ENCODE measurements around the gene IFI44L. TPM values are rescaled to one million over a fixed set of nuclear protein-coding genes. Genes with fewer than 3 reads are reported as not detected.

The IFI44L gene
- total and polyA plus RNA-seq, 4 experiments from 2014 or later: 4.5 to 13.6 (median 8.8) TPM

GRCh38 chr1:78619032-78619431 lies 1.2 kb upstream of the IFI44L start:
- H3K9me3 ChIP-seq (ENCODE audit: control insufficient read depth in 1 of 2, low read length in 2 of 2): no peaks in the 10 kb centered on the region
- Mint-ChIP-seq H3K27ac (peak overlapping the region; percentile 91 to 97 (median 93)), H3K36me3 (peaks cover 0 to 7% of the 10 kb centered on the region in 2 donors), H3K27me3 (no peaks in the 10 kb centered on the region), H3K4me3 (peak overlapping the region; percentile 24 to 93 (median 79)), H3K4me1 (peaks cover 44 to 58% (median 50%) of the 10 kb centered on the region in 4 donors), H3K9me3 (no peaks in the 10 kb centered on the region)
- no peak overlapping the region for H3K4me3 ChIP-seq (ENCODE audit: low read length in 2 of 2)
- no peak for DNase-seq
- H3K27me3 ChIP-seq (ENCODE audit: insufficient read depth, low read length): no peaks in the 10 kb centered on the region
- H3K36me3 ChIP-seq (ENCODE audit: insufficient read depth, low read length): no peaks in the 10 kb centered on the region
- POLR2A ChIA-PET (ENCODE audit: partially characterized antibody): interaction anchor here (1.8 to 2.8 kb wide), 2 partner anchors 28 to 54 kb away, joined by 4 to 22 read pairs; no protein-coding TSS in a partner anchor
- no peak overlapping the region for H3K27ac ChIP-seq (ENCODE audit: low read depth, low read length)
- CTCF ChIA-PET (ENCODE audit: partially characterized antibody): interaction anchor here (0.9 to 5.7 kb wide), 7 partner anchors 10 to 474 kb away, joined by 3 to 107 read pairs (median 11); partner anchors contain the start of gene IFI44
- intact Hi-C loops (cut with micrococcal nuclease): loop anchor here (5.0 to 10.0 kb wide), 2 partner anchors 216 to 472 kb away; no protein-coding TSS in a partner anchor
- H3K4me1 ChIP-seq (ENCODE audit: insufficient read depth, low read length): peaks cover 54% of the 10 kb centered on the region

GRCh38 chr1:78619446-78619802 lies 824 bp upstream of the IFI44L start:
- Mint-ChIP-seq H3K27me3 (no peaks in the 10 kb centered on the region), H3K4me1 (peaks cover 47 to 62% (median 53%) of the 10 kb centered on the region in 4 donors), H3K36me3 (peaks cover 3 to 10% of the 10 kb centered on the region in 2 donors), H3K27ac (peak overlapping the region; percentile 91 to 97 (median 93)), H3K9me3 (no peaks in the 10 kb centered on the region), H3K4me3 (peak overlapping the region; percentile 78 to 93 (median 90))
- ChIA-PET POLR2A (ENCODE audit: partially characterized antibody) (interaction anchor here (0.8 to 2.8 kb wide), 7 partner anchors 20 to 615 kb away, joined by 3 to 22 read pairs (median 7); partner anchors contain the start of genes DNAJB4 and IFI44), CTCF (ENCODE audit: partially characterized antibody) (interaction anchor here (0.8 to 5.7 kb wide), 9 partner anchors 9 to 474 kb away, joined by 3 to 107 read pairs (median 7); partner anchors contain the start of gene IFI44)
- peak in 2 of 5 donors; percentile 18 to 24 for DNase-seq
- Histone ChIP-seq H3K4me1 (ENCODE audit: insufficient read depth, low read length) (peaks cover 58% of the 10 kb centered on the region), H3K27ac (ENCODE audit: low read depth, low read length) (peak overlapping the region; percentile 66), H3K4me3 (ENCODE audit: low read length in 2 of 2) (no peak overlapping the region), H3K27me3 (ENCODE audit: insufficient read depth, low read length) (no peaks in the 10 kb centered on the region), H3K36me3 (ENCODE audit: insufficient read depth, low read length) (no peaks in the 10 kb centered on the region), H3K9me3 (ENCODE audit: control insufficient read depth in 1 of 2, low read length in 2 of 2) (no peaks in the 10 kb centered on the region)
- intact Hi-C loops (cut with micrococcal nuclease): loop anchor here (5.0 to 10.0 kb wide), 2 partner anchors 215 to 472 kb away; no protein-coding TSS in a partner anchor

GRCh38 chr1:78620666-78621065 lies 418 bp downstream of the IFI44L start:
- intact Hi-C loops (cut with micrococcal nuclease): loop anchor here (10.0 kb wide), 2 partner anchors 646 to 936 kb away; partner anchors contain the start of genes FUBP1 and ZZZ3
- Mint-ChIP-seq H3K4me3 (peak overlapping the region; percentile 78 to 93 (median 90)), H3K36me3 (peaks cover 3 to 16% of the 10 kb centered on the region in 2 donors), H3K4me1 (peaks cover 55 to 74% (median 63%) of the 10 kb centered on the region in 4 donors), H3K9me3 (no peaks in the 10 kb centered on the region), H3K27me3 (no peaks in the 10 kb centered on the region), H3K27ac (peak overlapping the region; percentile 91 to 97 (median 93))
- H3K4me3 ChIP-seq (ENCODE audit: low read length in 2 of 2): peak overlapping the region; percentile 44 to 56
- no peaks in the 10 kb centered on the region for H3K9me3 ChIP-seq (ENCODE audit: control insufficient read depth in 1 of 2, low read length in 2 of 2)
- ChIA-PET CTCF (ENCODE audit: partially characterized antibody) (interaction anchor here (0.9 to 5.7 kb wide), 8 partner anchors 9 to 490 kb away, joined by 3 to 107 read pairs (median 9); partner anchors contain the start of gene IFI44), POLR2A (ENCODE audit: partially characterized antibody) (interaction anchor here (1.0 to 2.8 kb wide), 10 partner anchors 19 to 643 kb away, joined by 3 to 22 read pairs (median 4); partner anchors contain the start of genes DNAJB4, FUBP1 and IFI44)
- H3K27me3 ChIP-seq (ENCODE audit: insufficient read depth, low read length): no peaks in the 10 kb centered on the region
- H3K36me3 ChIP-seq (ENCODE audit: insufficient read depth, low read length): no peaks in the 10 kb centered on the region
- H3K4me1 ChIP-seq (ENCODE audit: insufficient read depth, low read length): peaks cover 64% of the 10 kb centered on the region
- H3K27ac ChIP-seq (ENCODE audit: low read depth, low read length): peak overlapping the region; percentile 66
- DNase-seq: peak in 2 of 5 donors; percentile 10 to 14

GRCh38 chr1:78622548-78622947 lies 2.3 kb downstream of the IFI44L start:
- Histone ChIP-seq H3K27ac (ENCODE audit: low read depth, low read length) (peak overlapping the region; percentile 13), H3K36me3 (ENCODE audit: insufficient read depth, low read length) (no peaks in the 10 kb centered on the region), H3K9me3 (ENCODE audit: control insufficient read depth in 1 of 2, low read length in 2 of 2) (no peaks in the 10 kb centered on the region), H3K27me3 (ENCODE audit: insufficient read depth, low read length) (no peaks in the 10 kb centered on the region), H3K4me3 (ENCODE audit: low read length in 2 of 2) (no peak overlapping the region), H3K4me1 (ENCODE audit: insufficient read depth, low read length) (peaks cover 64% of the 10 kb centered on the region)
- no peak for DNase-seq
- H3K9me3 Mint-ChIP-seq: no peaks in the 10 kb centered on the region
- H3K4me3 Mint-ChIP-seq: peak overlapping the region; percentile 70 to 87 (median 80)
- peak overlapping the region; percentile 54 to 91 (median 73) for H3K27ac Mint-ChIP-seq
- no peaks in the 10 kb centered on the region for H3K27me3 Mint-ChIP-seq
- ChIA-PET POLR2A (ENCODE audit: partially characterized antibody) (interaction anchor here (1.2 to 2.4 kb wide), 5 partner anchors 23 to 644 kb away, joined by 4 to 18 read pairs (median 6); partner anchors contain the start of genes FUBP1 and IFI44), CTCF (ENCODE audit: partially characterized antibody) (interaction anchor here (0.8 to 5.7 kb wide), 7 partner anchors 14 to 477 kb away, joined by 3 to 107 read pairs (median 3); partner anchors contain the start of gene IFI44)
- intact Hi-C loops (cut with micrococcal nuclease): loop anchor here (10.0 kb wide), 2 partner anchors 648 to 938 kb away; partner anchors contain the start of genes FUBP1 and ZZZ3
- peaks cover 58 to 83% (median 69%) of the 10 kb centered on the region in 4 donors for H3K4me1 Mint-ChIP-seq
- peaks cover 3 to 22% of the 10 kb centered on the region in 2 donors for H3K36me3 Mint-ChIP-seq

GRCh38 chr1:78624035-78624434 lies 3.8 kb downstream of the IFI44L start:
- H3K4me3 ChIP-seq (ENCODE audit: low read length in 2 of 2): no peak overlapping the region
- Mint-ChIP-seq H3K4me1 (peaks cover 49 to 70% (median 60%) of the 10 kb centered on the region in 4 donors), H3K27me3 (no peaks in the 10 kb centered on the region), H3K9me3 (no peaks in the 10 kb centered on the region), H3K4me3 (peak overlapping the region; percentile 57 to 85 (median 74)), H3K27ac (peak overlapping the region; percentile 30 to 83 (median 61)), H3K36me3 (peaks cover 6 to 27% of the 10 kb centered on the region in 2 donors)
- H3K27ac ChIP-seq (ENCODE audit: low read depth, low read length): no peak overlapping the region
- CTCF ChIA-PET (ENCODE audit: partially characterized antibody): interaction anchor here (5.7 kb wide), 1 partner anchor 49 kb away, joined by 107 read pairs; no protein-coding TSS in a partner anchor
- H3K27me3 ChIP-seq (ENCODE audit: insufficient read depth, low read length): no peaks in the 10 kb centered on the region
- no peaks in the 10 kb centered on the region for H3K36me3 ChIP-seq (ENCODE audit: insufficient read depth, low read length)
- intact Hi-C loops (cut with micrococcal nuclease): loop anchor here (10.0 kb wide), 2 partner anchors 649 to 939 kb away; partner anchors contain the start of genes FUBP1 and ZZZ3
- no peaks in the 10 kb centered on the region for H3K9me3 ChIP-seq (ENCODE audit: control insufficient read depth in 1 of 2, low read length in 2 of 2)
- no peak for DNase-seq
- peaks cover 53% of the 10 kb centered on the region for H3K4me1 ChIP-seq (ENCODE audit: insufficient read depth, low read length)
- POLR2A ChIA-PET (ENCODE audit: partially characterized antibody): interaction anchor here (1.3 to 2.4 kb wide), 2 partner anchors 22 to 25 kb away, joined by 3 to 18 read pairs; no protein-coding TSS in a partner anchor

- peaks cover 6 to 31% of the 10 kb centered on the region in 2 donors for H3K36me3 Mint-ChIP-seq
- H3K27me3 Mint-ChIP-seq: no peaks in the 10 kb centered on the region
- H3K4me1 Mint-ChIP-seq: peaks cover 28 to 44% (median 37%) of the 10 kb centered on the region in 4 donors
- Histone ChIP-seq H3K9me3 (ENCODE audit: control insufficient read depth in 1 of 2, low read length in 2 of 2) (no peaks in the 10 kb centered on the region), H3K4me1 (ENCODE audit: insufficient read depth, low read length) (peaks cover 24% of the 10 kb centered on the region), H3K27ac (ENCODE audit: low read depth, low read length) (no peak overlapping the region), H3K36me3 (ENCODE audit: insufficient read depth, low read length) (no peaks in the 10 kb centered on the region), H3K4me3 (ENCODE audit: low read length in 2 of 2) (no peak overlapping the region), H3K27me3 (ENCODE audit: insufficient read depth, low read length) (no peaks in the 10 kb centered on the region)
- no peak overlapping the region for H3K27ac Mint-ChIP-seq
- no peak overlapping the region for H3K4me3 Mint-ChIP-seq
- DNase-seq: no peak
- intact Hi-C loops (cut with micrococcal nuclease): loop anchor here (10.0 kb wide), 2 partner anchors 653 to 943 kb away; partner anchors contain the start of genes FUBP1 and ZZZ3
- ChIA-PET POLR2A (ENCODE audit: partially characterized antibody) (interaction anchor here (1.2 to 1.7 kb wide), 4 partner anchors 10 to 24 kb away, joined by 3 to 5 read pairs (median 4); no protein-coding TSS in a partner anchor), CTCF (ENCODE audit: partially characterized antibody) (interaction anchor here (1.6 to 1.9 kb wide), 3 partner anchors 10 to 46 kb away, joined by 5 to 15 read pairs (median 6); no protein-coding TSS in a partner anchor)
- H3K9me3 Mint-ChIP-seq: no peaks in the 10 kb centered on the region
These were observed 7.1 kb downstream of the IFI44L start for GRCh38 chr1:78627321-78627720.

- intact Hi-C loops (cut with micrococcal nuclease): no loop called here
- peaks cover 0 to 7% (median 3%) of the 10 kb centered on the region in 8 donors for H3K9me3 Mint-ChIP-seq
- Histone ChIP-seq H3K9me3 (ENCODE audit: control insufficient read depth in 1 of 2, low read length in 2 of 2) (no peaks in the 10 kb centered on the region), H3K4me1 (ENCODE audit: insufficient read depth, low read length) (no peaks in the 10 kb centered on the region), H3K27me3 (ENCODE audit: insufficient read depth, low read length) (no peaks in the 10 kb centered on the region), H3K27ac (ENCODE audit: low read depth, low read length) (no peak overlapping the region), H3K4me3 (ENCODE audit: low read length in 2 of 2) (no peak overlapping the region), H3K36me3 (ENCODE audit: insufficient read depth, low read length) (no peaks in the 10 kb centered on the region)
- peaks cover 3 to 25% of the 10 kb centered on the region in 2 donors for H3K36me3 Mint-ChIP-seq
- DNase-seq: no peak
- POLR2A ChIA-PET (ENCODE audit: partially characterized antibody): no interaction called here
- no peaks in the 10 kb centered on the region for H3K27me3 Mint-ChIP-seq
- H3K4me1 Mint-ChIP-seq: peaks cover 6 to 14% (median 9%) of the 10 kb centered on the region in 4 donors
- H3K4me3 Mint-ChIP-seq: no peak overlapping the region
- CTCF ChIA-PET (ENCODE audit: partially characterized antibody): no interaction called here
- no peak overlapping the region for H3K27ac Mint-ChIP-seq
These were observed 10.4 kb downstream of the IFI44L start for GRCh38 chr1:78630600-78630999.
